HEK293 (cell line): ENCODE results near the gene CD33.

ENCODE experiments used
- CTCF ChIA-PET: fragments of 350-600 bp; formaldehyde crosslinking; extraction: SDS; loops from one replicate; lab custom pipeline; 2021; ENCODE audit warnings: antibody characterized with exemption; lab: Yijun Ruan, JAX
- POLR2A ChIA-PET: fragments of 300-600 bp; formaldehyde crosslinking; extraction: SDS; loops from one replicate; lab custom pipeline; 2020; ENCODE audit warnings: antibody characterized with exemption, inconsistent platforms; lab: Yijun Ruan, JAX
- H3K27ac ChIP-seq: fragments of 200-500 bp; sonication (Bioruptor generic); 2 replicates; pipeline ENCODE4 v1.5.1; 2014; ENCODE audit warnings: low read depth, low read length, control low read depth, inconsistent platforms; ENCODE audit errors: extremely low read depth
- H3K36me3 ChIP-seq, 2 experiments: fragments of 200-500 bp in 1 of 2; sonication (Bioruptor generic) in 1 of 2; 1 replicate in 1 of 2; 2 replicates in 1 of 2; pipeline ENCODE4 v1.5.1; 2014 to 2017; ENCODE audit warnings: inconsistent platforms in 2 of 2, low read length in 2 of 2; ENCODE audit not compliant: control insufficient read depth in 2 of 2, insufficient read depth in 1 of 2
- H3K4me1 ChIP-seq: fragments of 200-500 bp; sonication (Bioruptor generic); 2 replicates; pipeline ENCODE4 v1.5.1; 2014; ENCODE audit warnings: mild to moderate bottlenecking, low read length, inconsistent platforms; ENCODE audit not compliant: control insufficient read depth, insufficient read depth
- H3K4me3 ChIP-seq: 2 replicates; pipeline ENCODE4 v1.5.1; 2011; ENCODE audit warnings: low read depth, mild to moderate bottlenecking, control low read depth, low read length, moderate library complexity
- H3K9me3 ChIP-seq: fragments of 200-500 bp; sonication (Bioruptor generic); 2 replicates; pipeline ENCODE4 v1.5.1; 2014; ENCODE audit warnings: low read depth, low read length, inconsistent platforms; ENCODE audit not compliant: control insufficient read depth, insufficient read depth
- GLIS1 ChIP-seq: fragments of 450-650 bp; formaldehyde crosslinking; IDR thresholded peaks from 2 replicates; pipeline ENCODE4 v1.5.1; 2016; ENCODE audit warnings: missing biosample characterization, missing genetic modification characterization
- IKZF3 ChIP-seq: fragments of 450-650 bp; IDR thresholded peaks from 2 replicates; pipeline ENCODE4 v1.5.0; 2018; ENCODE audit warnings: missing biosample characterization, mild to moderate bottlenecking, missing genetic modification characterization, moderate library complexity
- KLF1 ChIP-seq: fragments of 450-650 bp; formaldehyde crosslinking; IDR thresholded peaks from 2 replicates; pipeline ENCODE4 v1.5.1; 2016; ENCODE audit warnings: missing biosample characterization, missing genetic modification characterization
- ZFP69B ChIP-seq: fragments of 450-650 bp; formaldehyde crosslinking; IDR thresholded peaks from 2 replicates; pipeline ENCODE4 v1.5.1; 2016; ENCODE audit warnings: missing biosample characterization, missing genetic modification characterization
- ZNF302 ChIP-seq: fragments of 450-650 bp; formaldehyde crosslinking; IDR thresholded peaks from 2 replicates; pipeline ENCODE4 v1.5.1; 2016; ENCODE audit warnings: missing biosample characterization, missing genetic modification characterization, low read depth
- ZNF354C ChIP-seq: fragments of 450-650 bp; formaldehyde crosslinking; IDR thresholded peaks from 2 replicates; pipeline ENCODE4 v1.5.1; 2016; ENCODE audit warnings: missing biosample characterization, missing genetic modification characterization, low read depth, borderline replicate concordance
- ZNF423 ChIP-seq: fragments of 450-650 bp; formaldehyde crosslinking; IDR thresholded peaks from 2 replicates; pipeline ENCODE4 v1.5.1; 2016; ENCODE audit warnings: missing biosample characterization, missing genetic modification characterization
- ZNF48 ChIP-seq: fragments of 450-650 bp; formaldehyde crosslinking; IDR thresholded peaks from 2 replicates; pipeline ENCODE4 v1.5.1; 2016; ENCODE audit warnings: missing biosample characterization, missing genetic modification characterization
- ZNF501 ChIP-seq: fragments of 450-650 bp; formaldehyde crosslinking; IDR thresholded peaks from 2 replicates; pipeline ENCODE4 v1.5.1; 2016; ENCODE audit warnings: missing biosample characterization, missing genetic modification characterization
- ZNF530 ChIP-seq: fragments of 450-650 bp; formaldehyde crosslinking; IDR thresholded peaks from 2 replicates; pipeline ENCODE4 v1.5.1; 2016; ENCODE audit warnings: low read depth, missing biosample characterization, missing genetic modification characterization
- ZNF560 ChIP-seq: fragments of 450-650 bp; formaldehyde crosslinking; IDR thresholded peaks from 2 replicates; pipeline ENCODE4 v1.5.1; 2017; ENCODE audit warnings: missing biosample characterization, missing genetic modification characterization, borderline replicate concordance
- ZNF629 ChIP-seq: fragments of 450-650 bp; formaldehyde crosslinking; IDR thresholded peaks from 2 replicates; pipeline ENCODE4 v1.5.1; 2017; ENCODE audit warnings: missing biosample characterization, missing genetic modification characterization
- TF ChIP-seq, protein P1 (sequence below): fragments of 450-650 bp; formaldehyde crosslinking; IDR thresholded peaks from 2 replicates; pipeline ENCODE4 v1.5.1; 2017; ENCODE audit warnings: missing biosample characterization, mild to moderate bottlenecking, missing genetic modification characterization, moderate library complexity
- TF ChIP-seq, protein P2 (sequence below): fragments of 450-650 bp; formaldehyde crosslinking; IDR thresholded peaks from 2 replicates; pipeline ENCODE4 v1.5.1; 2017; ENCODE audit warnings: missing biosample characterization, missing genetic modification characterization
- TF ChIP-seq, protein P3 (sequence below): fragments of 450-650 bp; formaldehyde crosslinking; IDR thresholded peaks from 2 replicates; pipeline ENCODE4 v1.5.1; 2016; ENCODE audit warnings: missing biosample characterization, missing genetic modification characterization
- TF ChIP-seq, protein P4 (sequence below): sonication (generic); formaldehyde crosslinking; IDR thresholded peaks from 2 replicates; pipeline ENCODE4 v1.8.1; 2022; ENCODE audit warnings: mild to moderate bottlenecking, moderate library complexity, missing genetic modification reagents
- TF ChIP-seq, protein P5 (sequence below): fragments of 450-650 bp; IDR thresholded peaks from 2 replicates; pipeline ENCODE4 v1.5.1; 2018; ENCODE audit warnings: missing biosample characterization, missing genetic modification characterization
- TF ChIP-seq, protein P6 (sequence below): fragments of 450-650 bp; formaldehyde crosslinking; IDR thresholded peaks from 2 replicates; pipeline ENCODE4 v1.5.1; 2016; ENCODE audit warnings: missing biosample characterization, missing genetic modification characterization, borderline replicate concordance
- TF ChIP-seq, protein P7 (sequence below): fragments of 450-650 bp; formaldehyde crosslinking; IDR thresholded peaks from 2 replicates; pipeline ENCODE4 v1.5.1; 2016; ENCODE audit warnings: missing biosample characterization, missing genetic modification characterization, low read depth

CD33 gene

DNA sequence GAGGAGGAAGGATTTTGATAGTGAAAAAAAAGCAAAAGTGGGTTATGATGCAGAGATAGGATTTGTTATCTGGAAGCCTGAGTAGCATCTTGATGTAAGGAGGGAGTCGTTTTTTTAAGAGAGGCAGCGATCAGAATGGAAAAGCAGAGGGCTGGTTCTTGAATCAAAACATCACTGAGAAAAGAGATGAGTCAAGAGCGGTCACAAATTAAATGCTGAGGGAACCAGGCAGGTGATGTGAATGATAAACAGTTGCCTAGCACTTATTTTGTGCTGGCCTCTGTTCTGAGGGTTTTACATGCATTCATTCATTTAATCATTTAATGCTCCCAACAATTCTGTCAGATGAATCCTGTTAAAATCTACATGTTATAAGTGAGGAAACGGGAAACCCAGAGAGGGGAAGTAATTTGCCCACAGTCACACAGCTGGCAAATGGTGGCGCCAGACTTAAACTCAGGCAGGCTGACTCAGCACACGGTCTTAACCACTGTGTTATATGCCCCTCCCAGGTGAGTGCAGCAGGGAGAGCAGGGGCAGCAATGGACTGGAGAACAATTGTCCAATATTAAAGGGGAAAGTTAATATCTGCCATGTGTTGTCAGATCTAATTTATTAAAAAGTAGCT is 47.4 kb downstream of the CD33 start:
- POLR2A ChIA-PET = no interaction called here
- CTCF ChIA-PET = interaction anchor here (0.6 kb wide), 1 partner anchor 390 kb away, joined by 4 read pairs; no protein-coding TSS in a partner anchor

DNA sequence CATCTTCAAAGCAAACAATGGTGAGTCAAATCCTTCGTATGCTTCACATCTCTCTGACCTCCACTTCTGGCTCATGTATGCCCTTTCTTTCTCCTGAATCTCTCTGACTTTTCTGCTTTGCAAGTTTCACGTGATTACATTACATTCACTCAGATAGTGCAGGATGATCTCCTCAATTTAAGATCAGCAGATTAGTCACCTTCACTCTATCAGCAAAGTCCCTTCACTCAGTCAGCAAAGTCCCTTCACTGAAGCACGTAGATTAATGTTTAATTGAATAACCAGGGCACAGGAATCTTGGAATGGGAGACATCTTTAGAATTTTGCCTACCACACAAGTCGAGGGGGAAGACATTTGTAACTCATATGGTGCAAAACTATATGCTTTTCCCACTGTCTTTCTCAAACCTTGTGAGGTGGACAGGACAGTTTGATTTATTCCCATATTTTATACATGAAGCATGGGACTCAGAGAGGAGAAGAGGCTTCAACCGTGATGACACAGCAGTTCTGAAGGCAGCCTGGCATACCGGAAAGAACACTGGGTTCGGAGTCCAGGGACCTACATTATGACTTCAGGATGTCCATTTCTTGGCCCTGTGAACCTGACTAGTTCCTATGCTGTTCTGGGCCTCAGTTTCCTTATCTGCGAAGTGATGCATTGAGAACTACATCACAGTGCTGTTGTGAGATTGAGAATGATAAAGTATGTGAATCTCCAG is 49.3 kb downstream of the CD33 start:
- CTCF ChIA-PET = interaction anchor here (1.7 kb wide), 1 partner anchor 15 kb away, joined by 6 read pairs; no protein-coding TSS in a partner anchor
- no peak overlapping the region for H3K4me3 ChIP-seq
- H3K36me3 ChIP-seq = no peaks in the 10 kb centered on the region
- POLR2A ChIA-PET = no interaction called here
- TF ChIP-seq ZNF302 (tag by site-specific recombination) = no peak
- H3K9me3 ChIP-seq = no peaks in the 10 kb centered on the region
- H3K4me1 ChIP-seq = no peaks in the 10 kb centered on the region
- no peak overlapping the region for H3K27ac ChIP-seq

More for the DNA sequence above, 47.4 kb downstream of the CD33 start:
- Histone ChIP-seq H3K9me3 (no peaks in the 10 kb centered on the region), H3K4me3 (no peak overlapping the region), H3K36me3 (no peaks in the 10 kb centered on the region), H3K27ac (no peak overlapping the region), H3K4me1 (no peaks in the 10 kb centered on the region)
- TF ChIP-seq ZNF354C (tag by site-specific recombination) (no peak), GLIS1 (tag by site-specific recombination) (no peak), ZNF501 (tag by site-specific recombination) (no peak), ZNF629 (tag by site-specific recombination) (no peak), ZNF423 (tag by site-specific recombination) (no peak)
- TF ChIP-seq, protein P1, sequence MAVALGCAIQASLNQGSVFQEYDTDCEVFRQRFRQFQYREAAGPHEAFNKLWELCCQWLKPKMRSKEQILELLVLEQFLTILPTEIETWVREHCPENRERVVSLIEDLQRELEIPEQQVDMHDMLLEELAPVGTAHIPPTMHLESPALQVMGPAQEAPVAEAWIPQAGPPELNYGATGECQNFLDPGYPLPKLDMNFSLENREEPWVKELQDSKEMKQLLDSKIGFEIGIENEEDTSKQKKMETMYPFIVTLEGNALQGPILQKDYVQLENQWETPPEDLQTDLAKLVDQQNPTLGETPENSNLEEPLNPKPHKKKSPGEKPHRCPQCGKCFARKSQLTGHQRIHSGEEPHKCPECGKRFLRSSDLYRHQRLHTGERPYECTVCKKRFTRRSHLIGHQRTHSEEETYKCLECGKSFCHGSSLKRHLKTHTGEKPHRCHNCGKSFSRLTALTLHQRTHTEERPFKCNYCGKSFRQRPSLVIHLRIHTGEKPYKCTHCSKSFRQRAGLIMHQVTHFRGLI (tag by site-specific recombination) = no peak
- TF ChIP-seq, protein P2, sequence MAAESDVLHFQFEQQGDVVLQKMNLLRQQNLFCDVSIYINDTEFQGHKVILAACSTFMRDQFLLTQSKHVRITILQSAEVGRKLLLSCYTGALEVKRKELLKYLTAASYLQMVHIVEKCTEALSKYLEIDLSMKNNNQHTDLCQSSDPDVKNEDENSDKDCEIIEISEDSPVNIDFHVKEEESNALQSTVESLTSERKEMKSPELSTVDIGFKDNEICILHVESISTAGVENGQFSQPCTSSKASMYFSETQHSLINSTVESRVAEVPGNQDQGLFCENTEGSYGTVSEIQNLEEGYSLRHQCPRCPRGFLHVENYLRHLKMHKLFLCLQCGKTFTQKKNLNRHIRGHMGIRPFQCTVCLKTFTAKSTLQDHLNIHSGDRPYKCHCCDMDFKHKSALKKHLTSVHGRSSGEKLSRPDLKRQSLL (tag by site-specific recombination) = no peak

DNA sequence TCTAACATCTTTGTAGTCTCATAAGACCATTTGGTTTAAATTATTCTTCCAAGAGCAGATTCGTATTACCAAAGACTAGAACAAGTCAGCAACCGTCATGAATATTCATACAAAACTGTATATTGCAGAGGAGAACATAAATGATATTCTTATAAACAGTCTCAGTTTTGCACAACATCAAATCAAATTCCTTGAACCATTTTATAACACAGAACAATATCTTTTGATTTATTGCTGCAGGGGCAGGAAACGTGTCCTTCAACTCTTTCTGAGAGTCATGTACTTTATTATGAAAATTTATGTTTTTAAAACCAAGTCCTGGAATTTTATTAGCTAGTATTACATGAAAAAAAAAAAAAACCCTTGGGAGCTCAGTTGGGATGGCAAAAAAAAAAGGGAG is 52.2 kb downstream of the CD33 start:
- no peaks in the 10 kb centered on the region for H3K9me3 ChIP-seq
- no peaks in the 10 kb centered on the region for H3K36me3 ChIP-seq
- no peak overlapping the region for H3K4me3 ChIP-seq
- CTCF ChIA-PET = interaction anchor here (0.7 kb wide), 1 partner anchor 578 kb away, joined by 3 read pairs; no protein-coding TSS in a partner anchor
- POLR2A ChIA-PET = interaction anchor here (0.6 kb wide), 1 partner anchor 551 kb away, joined by 3 read pairs; no protein-coding TSS in a partner anchor
- H3K4me1 ChIP-seq = no peaks in the 10 kb centered on the region
- H3K27ac ChIP-seq = no peak overlapping the region
- TF ChIP-seq ZNF530 (tag by site-specific recombination) (no peak), IKZF3 (no peak), ZNF48 (tag by site-specific recombination) (no peak), ZFP69B (tag by site-specific recombination) (no peak), KLF1 (no peak), ZNF560 (tag by site-specific recombination) (no peak)
- TF ChIP-seq, protein P3, sequence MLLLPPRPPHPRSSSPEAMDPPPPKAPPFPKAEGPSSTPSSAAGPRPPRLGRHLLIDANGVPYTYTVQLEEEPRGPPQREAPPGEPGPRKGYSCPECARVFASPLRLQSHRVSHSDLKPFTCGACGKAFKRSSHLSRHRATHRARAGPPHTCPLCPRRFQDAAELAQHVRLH (tag by site-specific recombination) = no peak
- TF ChIP-seq, protein P4, sequence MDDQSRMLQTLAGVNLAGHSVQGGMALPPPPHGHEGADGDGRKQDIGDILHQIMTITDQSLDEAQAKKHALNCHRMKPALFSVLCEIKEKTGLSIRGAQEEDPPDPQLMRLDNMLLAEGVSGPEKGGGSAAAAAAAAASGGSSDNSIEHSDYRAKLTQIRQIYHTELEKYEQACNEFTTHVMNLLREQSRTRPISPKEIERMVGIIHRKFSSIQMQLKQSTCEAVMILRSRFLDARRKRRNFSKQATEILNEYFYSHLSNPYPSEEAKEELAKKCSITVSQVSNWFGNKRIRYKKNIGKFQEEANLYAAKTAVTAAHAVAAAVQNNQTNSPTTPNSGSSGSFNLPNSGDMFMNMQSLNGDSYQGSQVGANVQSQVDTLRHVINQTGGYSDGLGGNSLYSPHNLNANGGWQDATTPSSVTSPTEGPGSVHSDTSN (CRISPR knock-in tag) = no peak
- TF ChIP-seq, protein P5, sequence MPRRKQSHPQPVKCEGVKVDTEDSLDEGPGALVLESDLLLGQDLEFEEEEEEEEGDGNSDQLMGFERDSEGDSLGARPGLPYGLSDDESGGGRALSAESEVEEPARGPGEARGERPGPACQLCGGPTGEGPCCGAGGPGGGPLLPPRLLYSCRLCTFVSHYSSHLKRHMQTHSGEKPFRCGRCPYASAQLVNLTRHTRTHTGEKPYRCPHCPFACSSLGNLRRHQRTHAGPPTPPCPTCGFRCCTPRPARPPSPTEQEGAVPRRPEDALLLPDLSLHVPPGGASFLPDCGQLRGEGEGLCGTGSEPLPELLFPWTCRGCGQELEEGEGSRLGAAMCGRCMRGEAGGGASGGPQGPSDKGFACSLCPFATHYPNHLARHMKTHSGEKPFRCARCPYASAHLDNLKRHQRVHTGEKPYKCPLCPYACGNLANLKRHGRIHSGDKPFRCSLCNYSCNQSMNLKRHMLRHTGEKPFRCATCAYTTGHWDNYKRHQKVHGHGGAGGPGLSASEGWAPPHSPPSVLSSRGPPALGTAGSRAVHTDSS (tag by site-specific recombination) = no peak
- TF ChIP-seq, protein P6, sequence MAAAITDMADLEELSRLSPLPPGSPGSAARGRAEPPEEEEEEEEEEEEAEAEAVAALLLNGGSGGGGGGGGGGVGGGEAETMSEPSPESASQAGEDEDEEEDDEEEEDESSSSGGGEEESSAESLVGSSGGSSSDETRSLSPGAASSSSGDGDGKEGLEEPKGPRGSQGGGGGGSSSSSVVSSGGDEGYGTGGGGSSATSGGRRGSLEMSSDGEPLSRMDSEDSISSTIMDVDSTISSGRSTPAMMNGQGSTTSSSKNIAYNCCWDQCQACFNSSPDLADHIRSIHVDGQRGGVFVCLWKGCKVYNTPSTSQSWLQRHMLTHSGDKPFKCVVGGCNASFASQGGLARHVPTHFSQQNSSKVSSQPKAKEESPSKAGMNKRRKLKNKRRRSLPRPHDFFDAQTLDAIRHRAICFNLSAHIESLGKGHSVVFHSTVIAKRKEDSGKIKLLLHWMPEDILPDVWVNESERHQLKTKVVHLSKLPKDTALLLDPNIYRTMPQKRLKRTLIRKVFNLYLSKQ (tag by site-specific recombination) = no peak
- TF ChIP-seq, protein P7, sequence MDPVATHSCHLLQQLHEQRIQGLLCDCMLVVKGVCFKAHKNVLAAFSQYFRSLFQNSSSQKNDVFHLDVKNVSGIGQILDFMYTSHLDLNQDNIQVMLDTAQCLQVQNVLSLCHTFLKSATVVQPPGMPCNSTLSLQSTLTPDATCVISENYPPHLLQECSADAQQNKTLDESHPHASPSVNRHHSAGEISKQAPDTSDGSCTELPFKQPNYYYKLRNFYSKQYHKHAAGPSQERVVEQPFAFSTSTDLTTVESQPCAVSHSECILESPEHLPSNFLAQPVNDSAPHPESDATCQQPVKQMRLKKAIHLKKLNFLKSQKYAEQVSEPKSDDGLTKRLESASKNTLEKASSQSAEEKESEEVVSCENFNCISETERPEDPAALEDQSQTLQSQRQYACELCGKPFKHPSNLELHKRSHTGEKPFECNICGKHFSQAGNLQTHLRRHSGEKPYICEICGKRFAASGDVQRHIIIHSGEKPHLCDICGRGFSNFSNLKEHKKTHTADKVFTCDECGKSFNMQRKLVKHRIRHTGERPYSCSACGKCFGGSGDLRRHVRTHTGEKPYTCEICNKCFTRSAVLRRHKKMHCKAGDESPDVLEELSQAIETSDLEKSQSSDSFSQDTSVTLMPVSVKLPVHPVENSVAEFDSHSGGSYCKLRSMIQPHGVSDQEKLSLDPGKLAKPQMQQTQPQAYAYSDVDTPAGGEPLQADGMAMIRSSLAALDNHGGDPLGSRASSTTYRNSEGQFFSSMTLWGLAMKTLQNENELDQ (tag by site-specific recombination) = no peak
